Natural killer cell (primary cell): ENCODE measurements around the gene NCBP2. TPM values are rescaled to one million over a fixed set of nuclear protein-coding genes. Genes with fewer than 3 reads are reported as not detected.

Experiments used
- ATAC-seq, 3 donors: fragments of 150-1000 bp in 2 of 3; fragments of 200-7000 bp in 1 of 3; cut with Tn5 transposase; 1 replicate in 1 of 3; 2 replicates in 2 of 3; pipeline ENCODE4 v1.10.0; 2021; ENCODE audit warnings: mild to moderate bottlenecking in 2 of 3, moderate library complexity in 2 of 3
- DNase-seq, 2 donors: peaks; one replicate each; pipeline versions ENCODE4 v3.0.0 to v3.0.0-alpha.2; 2013 to 2021; ENCODE audit warnings: mixed read lengths in 1 of 2
- H3K27ac ChIP-seq: one replicate; pipeline ENCODE4 v1.5.1; 2013; ENCODE audit warnings: mild to moderate bottlenecking, low read length
- H3K27me3 ChIP-seq: one replicate; pipeline ENCODE4 v1.6.1; 2013; ENCODE audit warnings: low read length; ENCODE audit not compliant: control insufficient read depth, insufficient read depth
- H3K36me3 ChIP-seq: one replicate; pipeline ENCODE4 v1.6.1; 2013; ENCODE audit warnings: low read length; ENCODE audit not compliant: control insufficient read depth, insufficient read depth
- H3K4me1 ChIP-seq: one replicate; pipeline ENCODE4 v1.6.1; 2013; ENCODE audit warnings: low read length; ENCODE audit not compliant: control insufficient read depth, insufficient read depth
- H3K4me3 ChIP-seq: one replicate; pipeline ENCODE4 v1.5.1; 2013; ENCODE audit warnings: low read length
- H3K9me3 ChIP-seq: one replicate; pipeline ENCODE4 v1.6.1; 2013; ENCODE audit warnings: low read length; ENCODE audit not compliant: control insufficient read depth, insufficient read depth
- H3K27ac Mint-ChIP-seq, 2 donors: one replicate each; pipeline ENCODE4 v1.8.0; 2022; ENCODE audit warnings: mild to moderate bottlenecking in 2 of 2, mixed read lengths in 2 of 2, moderate library complexity in 1 of 2
- H3K27me3 Mint-ChIP-seq, 2 donors: one replicate each; pipeline ENCODE4 v1.8.0; 2022; ENCODE audit warnings: low read depth in 2 of 2, mixed read lengths in 2 of 2
- H3K36me3 Mint-ChIP-seq: one replicate; pipeline ENCODE4 v1.8.0; 2022; ENCODE audit warnings: mixed read lengths
- H3K4me1 Mint-ChIP-seq, 2 donors: one replicate each; pipeline ENCODE4 v1.8.0; 2022; ENCODE audit warnings: mixed read lengths in 2 of 2
- H3K4me3 Mint-ChIP-seq: one replicate; pipeline ENCODE4 v1.8.0; 2022; ENCODE audit warnings: mild to moderate bottlenecking, moderate library complexity, mixed read lengths
- H3K9me3 Mint-ChIP-seq, 2 donors: one replicate each; pipeline ENCODE4 v1.8.0; 2022; ENCODE audit warnings: mixed read lengths in 2 of 2
- WGBS: methylation state at CpG from one replicate; pipeline ENCODE4 v1.1.7; 2013; ENCODE audit warnings: missing lambda C conversion rate; ENCODE audit not compliant: insufficient coverage; 5-methylcytosine and 5-hydroxymethylcytosine counted together
- intact Hi-C: fragments of 100-400 bp; cut with micrococcal nuclease; formaldehyde crosslinking; loops from one replicate; pipeline ENCODE4 v1.14.2; 2022
- total RNA-seq, 4 donors: library from RNA; stranded (reverse); fragments of 120-200 nt in 1 of 4; gene quantifications; one replicate each; pipeline versions ENCODE4 v1.2.3 to v1.2.4, GENCODE V29; 2013 to 2022
- TF ChIP-seq, protein P1 (sequence below): fragments of 200-600 bp; IDR thresholded peaks from one replicate; pipeline ENCODE4 v1.8.0; 2022; ENCODE audit warnings: antibody characterized with exemption

The NCBP2 gene
- total RNA-seq, 3 donors from 2014 or later (not counting 1 experiment from before 2014, with no cell fraction given), result 32.3 to 44.1 (median 37.5) TPM

DNA sequence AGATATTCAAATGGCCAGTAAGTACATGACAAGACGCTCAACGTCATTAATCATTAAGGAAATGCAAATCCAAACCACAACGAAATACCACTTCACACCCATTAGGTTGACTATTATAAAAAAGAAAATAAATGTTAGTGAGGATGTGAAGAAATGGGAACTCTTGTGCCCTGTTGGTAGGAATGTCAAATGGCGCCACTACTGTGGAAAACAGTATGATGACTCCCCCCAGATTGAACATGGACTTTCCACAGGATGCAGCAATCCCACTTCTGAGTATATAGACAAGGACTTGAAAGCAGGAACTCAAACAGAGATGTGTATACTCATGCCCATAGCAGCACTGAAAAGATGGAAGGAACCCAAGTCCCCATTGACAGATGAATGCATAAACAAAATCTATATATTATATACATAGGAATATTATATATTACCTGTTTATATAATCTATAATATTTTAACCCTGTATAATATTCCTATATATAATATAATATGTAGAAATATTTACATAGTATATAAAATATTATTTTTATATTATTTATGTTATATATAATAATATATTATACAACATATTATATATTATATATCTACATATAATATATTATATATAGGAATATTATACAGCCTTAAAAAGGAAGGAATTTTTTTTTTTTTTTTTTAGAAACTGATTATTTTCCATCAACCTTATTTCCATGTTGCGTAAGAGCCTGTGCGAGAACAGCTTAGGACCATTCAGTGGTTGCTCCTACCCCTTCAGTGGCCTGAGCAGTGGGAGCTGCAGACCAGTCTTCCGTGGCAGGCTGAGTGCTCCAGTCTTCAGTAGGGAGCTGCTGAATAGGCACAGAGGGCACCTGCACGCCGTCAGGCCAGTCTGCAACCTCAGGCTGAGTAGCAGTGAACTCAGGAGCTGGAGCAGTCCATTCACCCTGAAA lies 43.9 kb upstream of the NCBP2 start:
- intact Hi-C loops, result no loop called here
- TF ChIP-seq, protein P1, sequence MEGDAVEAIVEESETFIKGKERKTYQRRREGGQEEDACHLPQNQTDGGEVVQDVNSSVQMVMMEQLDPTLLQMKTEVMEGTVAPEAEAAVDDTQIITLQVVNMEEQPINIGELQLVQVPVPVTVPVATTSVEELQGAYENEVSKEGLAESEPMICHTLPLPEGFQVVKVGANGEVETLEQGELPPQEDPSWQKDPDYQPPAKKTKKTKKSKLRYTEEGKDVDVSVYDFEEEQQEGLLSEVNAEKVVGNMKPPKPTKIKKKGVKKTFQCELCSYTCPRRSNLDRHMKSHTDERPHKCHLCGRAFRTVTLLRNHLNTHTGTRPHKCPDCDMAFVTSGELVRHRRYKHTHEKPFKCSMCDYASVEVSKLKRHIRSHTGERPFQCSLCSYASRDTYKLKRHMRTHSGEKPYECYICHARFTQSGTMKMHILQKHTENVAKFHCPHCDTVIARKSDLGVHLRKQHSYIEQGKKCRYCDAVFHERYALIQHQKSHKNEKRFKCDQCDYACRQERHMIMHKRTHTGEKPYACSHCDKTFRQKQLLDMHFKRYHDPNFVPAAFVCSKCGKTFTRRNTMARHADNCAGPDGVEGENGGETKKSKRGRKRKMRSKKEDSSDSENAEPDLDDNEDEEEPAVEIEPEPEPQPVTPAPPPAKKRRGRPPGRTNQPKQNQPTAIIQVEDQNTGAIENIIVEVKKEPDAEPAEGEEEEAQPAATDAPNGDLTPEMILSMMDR, result no peak
- 94% methylated on average over 6 of the region's 9 CpGs for WGBS

DNA sequence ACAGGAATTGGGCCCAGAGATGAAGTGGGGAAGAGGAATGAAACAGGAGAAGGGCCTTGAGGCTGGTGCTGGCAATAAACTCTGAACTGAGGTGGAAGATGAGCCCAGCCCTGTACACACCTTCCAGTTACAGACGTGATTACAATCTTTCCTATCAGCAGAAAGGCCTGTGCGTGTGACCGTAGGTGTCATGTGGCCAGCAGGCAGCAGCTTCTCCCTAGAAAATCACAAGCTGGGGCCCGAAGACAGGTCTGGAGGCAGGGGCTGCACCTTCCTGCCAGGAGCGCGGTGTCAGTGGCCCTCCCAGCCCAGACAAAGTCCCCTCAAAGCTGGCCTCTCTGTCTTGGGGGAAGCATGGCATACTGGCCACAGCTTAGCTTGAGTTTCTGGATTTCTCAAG lies 43.0 kb upstream of the NCBP2 start:
- peaks cover 0 to 4% of the 10 kb centered on the region in 2 donors for H3K9me3 Mint-ChIP-seq
- H3K4me3 ChIP-seq, result no peak overlapping the region
- H3K36me3 ChIP-seq, result no peaks in the 10 kb centered on the region
- no peaks in the 10 kb centered on the region for H3K4me1 Mint-ChIP-seq
- H3K9me3 ChIP-seq, result no peaks in the 10 kb centered on the region
- no peak for DNase-seq
- ATAC-seq, result no peak
- H3K27ac Mint-ChIP-seq, result no peak overlapping the region
- TF ChIP-seq, protein P1, result no peak
- H3K4me1 ChIP-seq, result no peaks in the 10 kb centered on the region
- intact Hi-C loops, result no loop called here
- no peaks in the 10 kb centered on the region for H3K36me3 Mint-ChIP-seq
- H3K4me3 Mint-ChIP-seq, result no peak overlapping the region
- H3K27me3 ChIP-seq, result peaks cover 2% of the 10 kb centered on the region
- 88% methylated on average over 6 of the region's 6 CpGs for WGBS
- no peak overlapping the region for H3K27ac ChIP-seq
- H3K27me3 Mint-ChIP-seq, result peaks cover 19 to 21% of the 10 kb centered on the region in 2 donors

More for the DNA sequence above, 43.9 kb upstream of the NCBP2 start:
- Histone ChIP-seq H3K4me3 (no peak overlapping the region), H3K9me3 (no peaks in the 10 kb centered on the region), H3K27ac (no peak overlapping the region), H3K27me3 (peaks cover 2% of the 10 kb centered on the region), H3K4me1 (no peaks in the 10 kb centered on the region), H3K36me3 (no peaks in the 10 kb centered on the region)
- Mint-ChIP-seq H3K27ac (no peak overlapping the region), H3K9me3 (peaks cover 0 to 4% of the 10 kb centered on the region in 2 donors), H3K27me3 (peaks cover 16 to 19% of the 10 kb centered on the region in 2 donors), H3K4me1 (no peaks in the 10 kb centered on the region), H3K36me3 (no peaks in the 10 kb centered on the region), H3K4me3 (no peak overlapping the region)
- DNase-seq (no peak), ATAC-seq (no peak)

DNA sequence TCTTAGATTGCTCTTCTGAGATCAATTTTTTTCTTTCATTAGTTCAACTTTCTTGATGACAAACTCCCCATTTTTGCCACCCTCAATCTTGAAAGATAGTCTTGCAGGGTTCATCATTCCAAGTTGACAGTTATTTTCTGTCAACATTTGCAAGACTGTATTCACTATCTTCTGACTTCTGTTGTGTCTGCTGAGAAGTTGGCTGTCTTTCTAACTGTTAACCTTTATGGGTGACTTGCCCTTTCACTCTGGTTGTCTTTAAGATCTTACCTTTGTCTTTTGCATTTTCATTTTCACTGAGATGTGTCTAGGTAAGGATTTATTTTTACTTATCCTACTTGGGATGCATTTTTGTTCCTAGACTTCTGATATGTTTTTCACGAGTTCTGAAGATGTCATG lies 40.9 kb upstream of the NCBP2 start:
- Mint-ChIP-seq H3K4me3 (no peak overlapping the region), H3K27me3 (peaks cover 22 to 28% of the 10 kb centered on the region in 2 donors), H3K36me3 (no peaks in the 10 kb centered on the region), H3K27ac (no peak overlapping the region), H3K9me3 (peaks cover 0 to 4% of the 10 kb centered on the region in 2 donors), H3K4me1 (peaks cover 5 to 7% of the 10 kb centered on the region in 2 donors)
- DNase-seq, result no peak
- Histone ChIP-seq H3K36me3 (no peaks in the 10 kb centered on the region), H3K4me1 (peaks cover 5% of the 10 kb centered on the region), H3K4me3 (no peak overlapping the region), H3K27ac (no peak overlapping the region), H3K9me3 (no peaks in the 10 kb centered on the region), H3K27me3 (peaks cover 2% of the 10 kb centered on the region)
- WGBS, result 67% methylated on average over 1 of the region's 1 CpG
- intact Hi-C loops, result no loop called here
- TF ChIP-seq, protein P1, result no peak
- ATAC-seq, result no peak
